Breast epithelium (tissue), 4 donors: Measurements from ENCODE around the gene HPX. TPM values are rescaled to one million over a fixed set of nuclear protein-coding genes. Genes with fewer than 3 reads are reported as not detected.

ENCODE experiments used
- DNase-seq, 2 donors: peaks; one replicate each; pipeline ENCODE4 v3.0.0-alpha.2; 2019; ENCODE audit warnings: low spot score in 2 of 2
- H3K27ac ChIP-seq, 2 donors: fragments of 200-600 bp; sonication (generic) in 1 of 2; one replicate each; pipeline ENCODE4 v1.5.1; 2016 to 2019; ENCODE audit warnings: mild to moderate bottlenecking in 1 of 2
- H3K27me3 ChIP-seq, 2 donors: fragments of 200-600 bp; sonication (generic) in 1 of 2; one replicate each; pipeline versions ENCODE4 v1.5.1 to v1.6.0; 2017 to 2019; ENCODE audit warnings: control low read depth in 1 of 2, mild to moderate bottlenecking in 1 of 2
- H3K36me3 ChIP-seq: fragments of 200-600 bp; one replicate; pipeline ENCODE4 v1.5.1; 2019
- H3K4me1 ChIP-seq, 2 donors: fragments of 200-600 bp; sonication (generic); one replicate each; pipeline ENCODE4 v1.5.1; 2016 to 2019; ENCODE audit warnings: control low read depth in 1 of 2
- H3K4me3 ChIP-seq, 3 donors: fragments of 200-600 bp; sonication (generic); 1 replicate in 2 of 3; 2 replicates in 1 of 3; pipeline ENCODE4 v1.5.1; 2016 to 2019; ENCODE audit warnings: mild to moderate bottlenecking in 3 of 3, moderate library complexity in 2 of 3
- H3K9me3 ChIP-seq, 2 donors: fragments of 200-600 bp; sonication (generic) in 1 of 2; one replicate each; pipeline ENCODE4 v1.5.1; 2016 to 2019; ENCODE audit warnings: control low read depth in 1 of 2
- POLR2A ChIP-seq: fragments of 450-650 bp; IDR thresholded peaks from one replicate; pipeline ENCODE4 v1.6.1; 2016; ENCODE audit warnings: antibody characterized with exemption, mild to moderate bottlenecking, moderate library complexity
- POLR2AphosphoS5 ChIP-seq, 3 donors: sonication (generic); formaldehyde crosslinking; IDR thresholded peaks; one replicate each; pipeline ENCODE4 v1.6.1; 2017; ENCODE audit warnings: antibody characterized with exemption in 3 of 3
- intact Hi-C: fragments of 100-400 bp; cut with DNase I; formaldehyde crosslinking; loops from one replicate; pipeline ENCODE4 v1.15.1; 2023; ENCODE audit warnings: low total_unique reads
- total RNA-seq, 3 donors: library from RNA; depleted of rRNA; stranded (reverse); fragments of >200 nt; gene quantifications; one replicate each; pipeline ENCODE4 v1.1.0, GENCODE V29; 2016
- TF ChIP-seq, protein P1 (sequence below), 3 donors: fragments of 450-650 bp; IDR thresholded peaks; one replicate each; pipeline ENCODE4 v1.5.1; 2016 to 2017; ENCODE audit warnings: antibody characterized with exemption in 3 of 3, mild to moderate bottlenecking in 3 of 3, moderate library complexity in 3 of 3

Gene HPX, protein sequence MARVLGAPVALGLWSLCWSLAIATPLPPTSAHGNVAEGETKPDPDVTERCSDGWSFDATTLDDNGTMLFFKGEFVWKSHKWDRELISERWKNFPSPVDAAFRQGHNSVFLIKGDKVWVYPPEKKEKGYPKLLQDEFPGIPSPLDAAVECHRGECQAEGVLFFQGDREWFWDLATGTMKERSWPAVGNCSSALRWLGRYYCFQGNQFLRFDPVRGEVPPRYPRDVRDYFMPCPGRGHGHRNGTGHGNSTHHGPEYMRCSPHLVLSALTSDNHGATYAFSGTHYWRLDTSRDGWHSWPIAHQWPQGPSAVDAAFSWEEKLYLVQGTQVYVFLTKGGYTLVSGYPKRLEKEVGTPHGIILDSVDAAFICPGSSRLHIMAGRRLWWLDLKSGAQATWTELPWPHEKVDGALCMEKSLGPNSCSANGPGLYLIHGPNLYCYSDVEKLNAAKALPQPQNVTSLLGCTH
- 10 to 100 TPM in 2 of 3 donors, under 1 TPM in 1; 0.96 to 25.2 (median 12.9) TPM for total RNA-seq

DNA sequence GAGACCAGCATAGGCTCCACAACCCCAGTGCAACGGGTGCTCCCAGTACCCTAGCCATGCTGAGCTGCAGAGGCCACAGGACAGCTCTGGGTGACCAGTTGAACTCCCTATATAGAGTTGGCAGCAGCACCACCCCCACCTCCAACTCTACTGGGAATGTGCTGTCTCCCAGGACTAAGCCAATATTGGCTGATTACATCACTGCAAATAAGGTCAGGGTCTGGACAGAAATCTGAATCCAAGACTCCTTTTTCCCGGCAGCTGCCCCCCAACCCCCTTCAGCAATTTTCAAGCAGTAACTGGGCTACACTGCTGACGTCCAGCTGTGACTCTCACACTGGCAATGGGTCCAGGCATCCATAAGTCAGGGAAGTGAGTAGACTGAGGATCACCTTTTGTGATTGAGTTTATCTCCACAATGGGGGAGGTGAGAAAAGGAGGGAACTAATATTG, at the start of gene HPX:
Gene HPX, minus strand, starts transcription at position 82 of the 453 bp plus-strand sequence. Its CDS starts 24 bp downstream, at position 58.
- H3K27ac ChIP-seq, result no peak within 1 kb of the TSS
- H3K9me3 ChIP-seq, result no peaks in the 10 kb centered on the region
- intact Hi-C loops, result no loop called here
- TF ChIP-seq POLR2AphosphoS5 (IDR thresholded peaks at IDR 0.05) (no peak), POLR2A (no peak)
- TF ChIP-seq, protein P1, sequence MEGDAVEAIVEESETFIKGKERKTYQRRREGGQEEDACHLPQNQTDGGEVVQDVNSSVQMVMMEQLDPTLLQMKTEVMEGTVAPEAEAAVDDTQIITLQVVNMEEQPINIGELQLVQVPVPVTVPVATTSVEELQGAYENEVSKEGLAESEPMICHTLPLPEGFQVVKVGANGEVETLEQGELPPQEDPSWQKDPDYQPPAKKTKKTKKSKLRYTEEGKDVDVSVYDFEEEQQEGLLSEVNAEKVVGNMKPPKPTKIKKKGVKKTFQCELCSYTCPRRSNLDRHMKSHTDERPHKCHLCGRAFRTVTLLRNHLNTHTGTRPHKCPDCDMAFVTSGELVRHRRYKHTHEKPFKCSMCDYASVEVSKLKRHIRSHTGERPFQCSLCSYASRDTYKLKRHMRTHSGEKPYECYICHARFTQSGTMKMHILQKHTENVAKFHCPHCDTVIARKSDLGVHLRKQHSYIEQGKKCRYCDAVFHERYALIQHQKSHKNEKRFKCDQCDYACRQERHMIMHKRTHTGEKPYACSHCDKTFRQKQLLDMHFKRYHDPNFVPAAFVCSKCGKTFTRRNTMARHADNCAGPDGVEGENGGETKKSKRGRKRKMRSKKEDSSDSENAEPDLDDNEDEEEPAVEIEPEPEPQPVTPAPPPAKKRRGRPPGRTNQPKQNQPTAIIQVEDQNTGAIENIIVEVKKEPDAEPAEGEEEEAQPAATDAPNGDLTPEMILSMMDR (IDR thresholded peaks at IDR 0.05), result no peak
- no peaks in the 10 kb centered on the region for H3K4me1 ChIP-seq
- H3K27me3 ChIP-seq, result no peaks in the 10 kb centered on the region
- DNase-seq, result no peak
- no peaks in the 10 kb centered on the region for H3K36me3 ChIP-seq
- H3K4me3 ChIP-seq, result no peak within 1 kb of the TSS

DNA sequence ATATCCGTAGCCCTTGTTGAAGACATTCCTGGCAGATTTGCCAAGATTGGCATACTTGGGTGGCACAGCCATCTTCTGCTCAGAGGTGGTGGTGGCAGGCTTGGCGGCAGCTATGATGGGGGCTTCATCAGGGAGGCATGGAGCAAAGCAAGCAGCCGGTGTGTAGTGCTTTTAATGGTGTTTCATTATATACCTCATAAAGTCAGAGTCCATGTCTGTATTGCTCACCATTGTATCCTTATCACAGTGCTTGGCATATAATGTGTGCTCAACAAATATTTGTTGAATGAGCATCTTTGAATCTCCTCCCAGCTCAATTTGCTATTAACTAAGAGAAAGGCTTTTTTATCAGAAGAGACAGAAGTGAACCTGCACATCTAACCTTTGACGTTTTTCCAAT, 48.5 kb upstream of the HPX start:
- Histone ChIP-seq H3K9me3 (no peaks in the 10 kb centered on the region), H3K27me3 (no peaks in the 10 kb centered on the region), H3K27ac (no peak overlapping the region), H3K36me3 (no peaks in the 10 kb centered on the region), H3K4me3 (no peak overlapping the region), H3K4me1 (no peaks in the 10 kb centered on the region)
- no peak for DNase-seq
- intact Hi-C loops, result no loop called here
- TF ChIP-seq POLR2A, result no peak
- TF ChIP-seq, protein P1 (IDR thresholded peaks at IDR 0.05), result no peak
- TF ChIP-seq POLR2AphosphoS5 (IDR thresholded peaks at IDR 0.05), result no peak

- TF ChIP-seq, protein P1 (IDR thresholded peaks at IDR 0.05), result no peak
- no peak for TF ChIP-seq POLR2AphosphoS5 (IDR thresholded peaks at IDR 0.05)
- no peak for TF ChIP-seq POLR2A
- Histone ChIP-seq H3K9me3 (no peaks in the 10 kb centered on the region), H3K36me3 (no peaks in the 10 kb centered on the region), H3K4me1 (no peaks in the 10 kb centered on the region), H3K27me3 (no peaks in the 10 kb centered on the region), H3K27ac (no peak overlapping the region), H3K4me3 (no peak overlapping the region)
- no peak for DNase-seq
- intact Hi-C loops, result no loop called here
Measured at GRCh38 chr11:6488821-6489220, 48.0 kb upstream of the HPX start.

GRCh38 chr11:6488342-6488741, 47.6 kb upstream of the HPX start:
- no peak for DNase-seq
- intact Hi-C loops, result no loop called here
- no peak overlapping the region for H3K27ac ChIP-seq
- H3K9me3 ChIP-seq, result no peaks in the 10 kb centered on the region
- no peaks in the 10 kb centered on the region for H3K27me3 ChIP-seq
- no peaks in the 10 kb centered on the region for H3K36me3 ChIP-seq
- no peaks in the 10 kb centered on the region for H3K4me1 ChIP-seq
- no peak for TF ChIP-seq POLR2AphosphoS5 (IDR thresholded peaks at IDR 0.05)
- no peak for TF ChIP-seq POLR2A
- TF ChIP-seq, protein P1 (IDR thresholded peaks at IDR 0.05), result no peak
- H3K4me3 ChIP-seq, result no peak overlapping the region

GRCh38 chr11:6486938-6487337, 46.2 kb upstream of the HPX start:
- DNase-seq, result no peak
- TF ChIP-seq POLR2AphosphoS5 (IDR thresholded peaks at IDR 0.05) (no peak), POLR2A (no peak)
- TF ChIP-seq, protein P1 (IDR thresholded peaks at IDR 0.05), result no peak
- Histone ChIP-seq H3K4me3 (no peak overlapping the region), H3K4me1 (peaks cover 0 to 7% of the 10 kb centered on the region in 2 donors), H3K36me3 (no peaks in the 10 kb centered on the region), H3K27me3 (no peaks in the 10 kb centered on the region), H3K27ac (no peak overlapping the region), H3K9me3 (no peaks in the 10 kb centered on the region)
- intact Hi-C loops, result no loop called here
